Heart left ventricle (tissue), 13 donors: ENCODE measurements around the gene MAFG.

Experiments
- CTCF ChIP-seq, 12 donors: fragments of 200-600 bp; sonication (generic) in 4 of 12; IDR thresholded peaks; one replicate each; pipeline versions ENCODE4 v1.5.0 to v1.8.0; 2018 to 2022; ENCODE audit warnings: antibody characterized with exemption in 12 of 12, mild to moderate bottlenecking in 5 of 12
- POLR2A ChIP-seq, 2 donors: fragments of 450-650 bp; IDR thresholded peaks; one replicate each; pipeline ENCODE4 v1.6.1; 2017; ENCODE audit warnings: antibody characterized with exemption in 2 of 2, mild to moderate bottlenecking in 2 of 2, moderate library complexity in 2 of 2
- donor health status: ischemic (EF 13 %, LVEDD 7.1; RV severe dilation, severe dysfunction).
- donor health status: DM: no; HTN: yes; CAD: no.
- donor health status: DM: no; HTN: no; CAD: no.
- donor health status: ischemic (EF 25% LVEDD 6.9; RV normal size, moderate dysfunction).
- donor health status: ischemic (EF 25% LVEDD 5.7; RV mildly dilated, moderate dysfunction).
- donor health status: ischemic (EF 35%, LVEDD 5.7; RV mildly dilated, moderate dysfunction).
- donor health status: nonischemic (EF 11% LVEDD 7.7; RV severe dilation, severe dysfunction).
- donor health status: DM: yes; HTN: yes; CAD: no.
- donor health status: PGD.
- donor health status: ischemic (EF 29% LVEDD 5.4; RV normal size, mild dysfunction).
- donor health status: nonischemic (EF 23%, LVEDD 6.1; RV moderate dilation, normal function).

- TF ChIP-seq CTCF (IDR thresholded peaks at IDR 0.05) (no peak), POLR2A (IDR thresholded peaks at IDR 0.05) (no peak)
Observed at GRCh38 chr17:81931557-81932332, 4.2 kb upstream of the MAFG start.
